Stimulated activated CD4-positive, alpha-beta T cell treated with anti-CD3 and anti-CD28 coated beads, Interleukin-15, amount 100 ng/mL, for 24 hours (primary cell): ENCODE results near the gene CRLF2.
"Not testable (repeated sequence)": the region's sequence is repeated elsewhere in the genome, so short reads cannot be mapped to it uniquely, and the experiment has no call there.

Experiments used
- DNase-seq: peaks from one replicate; pipeline ENCODE4 v3.0.0-alpha.2; 2020

The CRLF2 gene

DNA sequence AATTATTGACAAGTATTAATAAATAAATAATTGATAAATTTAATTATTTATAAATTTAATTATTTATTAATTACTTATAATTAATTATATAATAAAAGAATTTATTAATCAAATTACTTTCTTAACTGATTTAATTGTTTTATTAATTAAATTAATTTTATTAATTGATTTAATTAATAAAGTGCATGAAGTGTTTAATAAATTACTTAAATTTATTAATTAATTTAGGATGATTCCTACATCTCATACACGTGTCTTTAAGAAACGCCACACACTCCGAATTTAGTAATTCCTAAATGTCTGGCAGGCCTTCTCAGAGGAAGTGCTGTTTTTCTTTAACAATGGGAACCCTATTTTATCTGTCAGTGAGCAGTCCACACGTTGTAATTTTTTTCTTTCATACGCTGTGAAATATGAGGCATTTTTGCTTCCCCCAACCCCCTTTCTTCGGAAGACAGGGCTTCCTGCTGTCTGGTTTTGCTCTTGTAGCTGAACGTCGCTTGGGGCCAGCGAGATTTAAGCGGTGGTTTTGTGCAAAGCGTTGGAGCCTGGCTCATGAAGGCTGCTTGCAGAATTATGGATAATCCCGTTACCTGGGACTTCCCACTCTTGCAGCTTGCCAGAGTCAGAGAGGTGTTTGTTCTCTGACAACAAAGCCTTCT, 46.8 kb downstream of the CRLF2 start:
- DNase-seq = peak; percentile 39

DNA sequence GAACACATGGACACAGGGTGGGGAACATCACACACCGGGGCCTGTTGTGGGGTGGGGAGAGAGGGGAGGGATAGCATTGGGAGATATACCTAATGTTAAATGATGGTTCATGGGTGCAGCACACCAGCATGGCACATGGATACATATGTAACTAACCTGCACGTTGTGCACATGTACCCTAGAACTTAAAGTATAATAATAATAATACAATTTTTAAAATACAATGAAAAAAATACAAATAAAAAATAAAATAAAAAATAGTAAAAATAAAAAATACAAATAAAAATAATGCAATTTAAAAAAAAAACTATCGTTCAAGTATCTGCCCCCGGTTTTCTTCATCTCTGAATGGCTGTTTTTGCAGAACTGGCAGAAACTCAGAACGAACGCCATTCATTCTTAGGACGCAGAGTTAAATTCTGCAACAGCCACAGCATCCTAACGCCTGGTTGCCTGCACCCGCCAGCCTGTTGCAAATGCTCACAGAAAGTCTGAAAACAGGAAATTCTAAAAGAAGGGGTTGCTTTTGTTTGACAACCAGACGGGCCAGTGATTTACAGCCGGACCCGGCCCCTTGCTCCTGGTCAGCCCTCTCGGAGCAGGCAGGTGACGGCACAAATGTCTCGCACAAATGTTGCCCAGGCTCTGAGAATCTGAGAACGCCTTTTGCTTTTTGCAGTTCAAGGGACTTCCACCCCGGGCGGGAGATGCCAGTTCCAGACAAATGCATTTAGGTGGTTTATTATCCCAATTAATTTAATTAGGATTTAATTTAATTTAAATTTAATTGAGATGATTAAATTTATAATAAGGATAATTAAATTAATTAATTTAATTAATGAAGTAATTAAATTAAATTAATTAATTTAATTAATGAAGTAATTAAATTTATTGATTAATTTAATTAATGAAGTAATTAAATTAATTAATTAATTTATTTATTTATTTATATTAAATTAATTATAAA, 47.8 kb downstream of the CRLF2 start:
- DNase-seq = peak; percentile 28

DNA sequence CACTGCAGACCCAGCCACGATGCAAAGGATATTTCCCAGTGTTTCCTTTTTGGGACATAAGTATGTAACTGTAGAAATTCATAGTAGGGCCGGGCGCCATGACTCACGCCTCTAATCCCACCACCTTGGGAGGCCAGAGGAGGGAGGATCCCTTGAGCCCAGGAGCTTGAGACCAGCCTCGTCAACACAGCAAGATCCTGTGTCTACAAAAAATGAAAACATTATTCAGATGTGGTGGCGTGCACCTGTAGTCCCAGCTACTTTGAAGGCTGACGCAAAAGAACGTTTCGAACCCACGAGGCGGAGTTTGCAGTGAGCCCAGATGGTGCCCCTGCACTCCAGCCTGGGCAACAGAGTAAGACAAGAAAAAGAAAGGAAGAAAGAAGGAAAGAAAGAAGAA, 49.2 kb downstream of the CRLF2 start:
- DNase-seq = no peak

- no peak for DNase-seq
Measured at GRCh38 chrX:1162119-1162916, 50.1 kb downstream of the CRLF2 start.

DNA sequence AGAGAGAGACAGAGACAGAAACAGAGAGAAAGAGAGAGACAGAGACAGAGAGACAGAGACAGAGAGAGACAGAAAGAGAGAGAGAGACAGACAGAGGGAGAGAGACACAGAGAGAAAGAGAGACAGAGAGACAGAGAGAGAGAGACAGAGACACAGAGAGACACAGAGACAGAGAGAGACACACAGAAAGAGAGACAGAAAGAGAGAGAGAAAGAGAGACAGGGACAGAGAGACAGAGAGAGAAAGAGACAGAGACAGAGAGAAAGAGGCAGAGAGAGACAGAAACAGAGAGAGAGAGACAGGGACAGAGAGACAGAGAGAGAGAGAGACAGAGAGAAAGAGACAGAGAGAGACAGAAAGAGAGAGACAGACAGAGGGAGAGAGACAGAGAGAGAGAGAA, 52.9 kb downstream of the CRLF2 start:
- DNase-seq = no peak

GRCh38 chrX:1156681-1157455, 55.6 kb downstream of the CRLF2 start:
- not testable (repeated sequence) for DNase-seq

DNA sequence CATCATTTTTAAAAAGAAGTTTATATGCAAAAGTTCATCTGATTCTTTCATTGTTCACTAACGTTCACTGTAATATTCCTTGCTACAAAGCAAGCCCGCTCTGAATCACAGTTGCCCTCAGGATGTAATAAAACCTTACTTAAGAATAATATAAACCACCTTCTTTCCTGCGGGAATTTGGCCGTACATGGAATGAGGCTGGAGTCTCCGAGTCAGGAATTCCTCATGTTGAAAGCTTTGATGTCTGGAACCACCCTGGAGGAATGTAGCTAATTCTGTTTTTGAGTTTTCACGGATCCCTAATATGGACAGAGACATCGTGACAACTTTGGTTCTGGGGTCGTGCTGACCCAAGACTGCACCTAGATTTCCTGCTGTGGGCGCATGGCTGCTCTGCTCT, 58.5 kb downstream of the CRLF2 start:
- no peak for DNase-seq

DNA sequence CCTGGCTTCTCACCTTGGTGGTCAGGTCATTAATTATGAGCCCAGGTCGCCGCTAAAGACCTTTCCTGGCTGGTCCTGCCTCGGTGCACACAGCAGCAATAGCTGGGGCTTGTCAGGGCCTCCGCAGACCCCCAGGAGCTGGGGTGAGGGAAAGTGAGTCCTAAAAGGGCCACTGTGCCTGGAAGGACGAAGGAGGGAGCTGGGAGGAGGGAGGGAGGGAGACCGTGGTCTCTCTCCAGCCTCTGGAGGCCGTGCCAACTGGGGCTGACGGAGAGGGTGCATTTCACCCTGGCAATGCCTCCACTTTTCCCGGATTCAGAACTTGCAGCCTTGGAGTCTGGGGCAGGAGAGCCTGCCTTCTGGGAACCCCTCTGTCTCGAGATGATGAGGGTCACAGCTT, 60.4 kb downstream of the CRLF2 start:
- no peak for DNase-seq

GRCh38 chrX:1151378-1152077, 60.9 kb downstream of the CRLF2 start:
- DNase-seq = no peak

DNA sequence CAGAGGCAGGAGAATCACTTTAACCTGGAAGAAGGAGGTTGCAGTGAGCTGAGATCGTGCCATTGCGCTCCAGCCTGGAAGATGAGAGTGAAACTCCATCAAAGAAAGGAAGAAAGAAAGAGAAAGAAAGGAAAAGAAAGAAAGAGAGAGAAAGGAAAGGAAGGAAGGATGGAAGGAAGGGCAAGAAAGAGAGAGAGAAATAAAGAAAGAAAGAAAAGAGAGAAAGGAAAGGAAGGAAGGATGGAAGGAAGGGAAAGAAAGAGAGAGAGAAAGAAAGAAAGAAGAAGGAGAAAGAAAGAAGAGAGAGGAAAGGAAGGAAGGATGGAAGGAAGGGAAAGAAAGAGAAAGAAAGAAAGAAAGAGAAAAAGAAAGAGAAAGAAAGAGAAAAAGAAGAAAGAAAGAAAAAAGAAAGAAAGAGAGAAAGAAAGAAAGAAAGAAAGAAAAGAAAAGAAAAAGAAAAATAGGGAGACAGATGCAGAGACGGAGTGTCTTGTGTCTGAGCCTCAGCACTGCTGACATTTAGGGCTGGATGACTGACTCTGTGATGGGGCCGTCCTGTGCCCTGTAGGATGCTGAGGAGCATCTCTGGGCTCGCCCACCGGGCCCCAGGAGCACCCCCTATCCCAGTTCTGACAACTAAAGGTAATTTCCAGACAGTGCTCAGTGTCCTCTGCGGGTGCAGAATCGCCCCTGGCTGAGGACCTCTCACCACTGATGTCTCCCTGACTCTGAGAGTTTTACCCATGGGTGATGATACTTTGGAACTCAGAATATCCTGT, 61.7 kb downstream of the CRLF2 start:
- no peak for DNase-seq

DNA sequence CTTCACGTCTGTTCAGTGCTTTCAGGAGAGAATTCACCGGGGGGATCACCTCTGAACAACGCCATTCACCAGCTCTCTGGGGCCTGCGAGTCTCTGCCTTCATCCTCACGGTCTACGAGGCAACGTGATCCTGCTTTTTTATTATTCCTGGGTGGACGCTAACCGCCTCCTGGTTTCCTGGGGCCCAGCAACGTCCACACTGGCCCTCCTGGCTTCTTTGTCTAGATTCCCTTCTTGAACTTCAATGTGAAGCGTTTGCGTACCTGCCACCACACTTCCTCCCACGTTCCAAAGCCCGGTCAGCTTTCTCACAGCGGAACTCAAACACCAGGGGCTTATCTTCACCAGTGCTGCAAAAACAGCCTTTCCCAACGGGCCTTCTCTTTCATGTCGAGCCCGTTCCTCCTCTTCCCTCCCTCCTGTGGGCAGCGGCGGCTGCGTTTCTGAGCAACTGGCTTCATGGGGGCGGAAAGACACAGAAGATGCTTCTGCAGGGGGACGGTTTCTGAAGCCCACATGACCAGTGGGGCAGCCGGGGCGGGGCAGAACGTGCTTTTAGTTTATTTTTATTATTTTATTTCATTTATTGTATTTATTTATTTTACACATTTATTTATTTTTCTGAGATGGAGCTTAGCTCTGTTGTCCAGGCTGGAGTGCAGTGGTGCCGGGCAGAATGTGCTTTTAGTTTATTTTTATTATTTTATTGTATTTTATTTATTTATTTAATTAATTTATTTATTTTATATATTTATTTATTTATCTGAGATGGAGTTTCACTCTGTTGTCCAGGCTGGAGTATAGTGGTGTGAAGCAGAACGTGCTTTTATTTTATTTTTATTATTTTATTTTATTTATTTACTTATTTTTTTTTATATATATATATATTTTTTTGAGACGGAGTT, 64.6 kb downstream of the CRLF2 start:
- DNase-seq = no peak

GRCh38 chrX:1144293-1144692, 68.2 kb downstream of the CRLF2 start:
- DNase-seq = no peak
